CD4-positive, alpha-beta T cell treated with Interferon gamma for 1 hour (primary cell): ENCODE data around the gene MED27.
"Not testable (repeated sequence)": the region's sequence is repeated elsewhere in the genome, so short reads cannot be mapped to it uniquely, and the experiment has no call there.

Source experiments
- DNase-seq: peaks from one replicate; pipeline ENCODE4 v3.0.0-alpha.2; 2020

MED27 gene

DNA sequence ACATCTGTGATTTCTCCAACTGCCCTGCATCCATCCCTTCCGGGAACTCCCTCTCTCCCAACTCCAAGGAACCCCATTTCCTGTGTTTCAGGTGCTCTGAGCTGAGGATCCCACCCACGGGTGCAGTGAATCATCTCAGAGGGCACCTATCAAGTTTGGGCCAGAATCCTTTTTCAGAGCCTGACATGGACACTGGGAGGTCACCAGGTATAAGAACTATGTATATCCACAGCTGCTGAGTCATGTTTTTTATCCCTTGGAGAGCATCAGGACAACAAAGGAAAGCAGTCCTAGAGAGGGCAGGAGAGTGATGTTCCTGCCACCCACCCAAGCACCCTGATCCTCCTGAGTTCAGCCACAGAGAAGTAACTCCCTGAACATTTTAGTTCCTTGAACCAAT lies 3.8 kb downstream of the MED27 start:
- DNase-seq, result no peak

DNA sequence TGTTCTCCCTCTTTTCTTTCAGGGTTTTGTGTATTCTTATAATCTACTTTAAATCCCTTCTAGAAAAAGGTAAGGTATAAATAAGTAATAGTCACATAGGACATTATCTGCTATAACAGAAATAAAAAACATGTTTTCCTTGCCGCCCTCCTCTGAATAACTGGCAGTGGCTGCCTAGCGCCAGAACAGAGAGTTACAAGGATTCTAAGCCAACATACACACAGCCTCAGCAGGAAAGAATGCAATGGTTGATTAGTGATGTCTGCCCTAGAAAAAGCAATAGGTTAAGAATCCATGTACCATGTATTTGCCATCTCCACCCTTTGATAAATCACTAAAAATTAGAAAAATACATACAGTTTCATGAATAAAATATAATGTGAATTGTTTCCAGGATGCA lies 4.9 kb downstream of the MED27 start:
- DNase-seq, result no peak

DNA sequence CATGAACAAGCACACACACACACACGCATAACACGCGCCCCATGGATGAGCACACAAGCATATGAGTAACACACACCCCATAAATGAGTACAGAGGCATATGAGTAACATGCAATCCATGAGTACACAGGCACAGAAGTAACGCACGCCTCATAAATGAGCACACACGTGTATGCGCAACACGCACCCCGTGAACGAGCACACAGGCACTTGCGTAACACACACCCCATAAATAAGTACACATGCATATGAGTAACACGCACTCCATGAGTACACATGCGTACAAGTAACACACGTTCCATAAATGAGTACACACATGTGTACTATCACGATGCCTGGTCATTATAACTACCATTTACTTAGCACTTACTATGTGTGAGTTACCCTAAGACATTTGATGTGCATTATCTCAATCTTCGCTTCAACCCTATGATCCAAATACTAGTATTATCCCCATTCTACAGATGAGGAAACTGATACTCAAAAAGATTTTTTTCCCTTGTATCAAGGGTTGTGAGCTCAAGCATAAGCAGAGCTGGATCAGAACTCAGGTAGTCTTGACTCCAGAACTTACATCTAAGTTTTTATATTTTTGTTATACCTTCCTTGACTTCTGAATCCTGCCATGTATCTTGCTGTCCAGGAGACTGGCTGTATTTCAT lies 7.7 kb downstream of the MED27 start:
- DNase-seq, result no peak

DNA sequence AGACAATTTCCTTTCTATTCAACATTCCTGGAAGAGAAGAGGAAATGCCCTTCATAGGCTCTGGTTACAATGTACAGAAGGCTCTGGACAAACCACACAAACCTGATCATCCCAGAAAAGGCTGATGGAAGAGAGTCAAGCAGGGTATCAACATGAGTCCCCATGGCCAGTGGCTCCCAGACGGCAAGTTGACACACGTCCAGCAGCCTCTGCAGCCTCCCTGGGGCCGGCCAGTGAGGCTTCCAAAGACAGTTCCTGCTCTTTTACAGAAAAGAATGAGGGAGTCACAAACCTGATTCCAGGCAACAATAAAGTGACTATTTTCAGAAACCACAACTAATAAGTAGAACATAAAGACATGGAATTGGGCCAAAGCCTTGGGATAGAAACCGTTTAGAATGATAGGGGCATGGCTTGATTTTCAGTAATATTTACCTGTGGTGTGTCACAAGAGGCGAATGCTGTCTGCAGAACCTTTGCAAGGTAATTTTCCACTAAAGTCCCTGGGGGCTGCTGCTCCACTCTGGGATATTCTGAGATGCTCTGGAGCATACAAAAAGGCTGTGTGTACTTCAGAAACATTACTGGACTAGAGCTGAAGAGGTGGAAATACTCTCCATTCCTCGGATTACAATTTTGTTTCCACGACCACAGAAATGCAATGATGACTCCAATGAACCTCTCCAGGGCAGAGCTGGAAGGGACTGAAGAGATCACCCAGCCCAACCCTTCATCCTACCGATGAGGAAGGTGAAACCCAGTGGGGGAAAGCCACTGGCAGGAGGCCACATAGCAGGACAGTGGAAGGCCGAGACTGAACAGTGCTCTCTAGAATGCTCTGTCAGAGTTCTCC lies 10.4 kb downstream of the MED27 start:
- DNase-seq, result no peak

DNA sequence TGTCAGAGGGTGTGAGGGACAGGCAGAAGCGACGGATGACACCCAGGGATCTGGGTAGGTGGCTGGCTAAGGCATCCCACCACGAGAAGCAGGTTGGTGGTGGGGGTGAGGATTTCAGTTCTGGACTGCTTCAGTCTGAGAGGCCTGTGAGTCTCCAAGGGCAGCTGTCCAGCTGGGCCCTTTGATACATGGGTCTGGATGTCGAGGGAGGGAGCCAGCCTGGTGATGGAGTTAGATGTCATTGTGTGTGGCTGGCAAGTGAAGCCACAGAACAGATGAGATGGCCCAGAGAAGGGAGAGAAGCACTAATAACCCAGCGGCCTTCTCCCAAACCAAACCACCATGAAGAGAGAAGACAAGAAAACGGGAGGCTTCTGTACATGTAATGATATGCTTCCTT lies 11.1 kb downstream of the MED27 start:
- DNase-seq, result no peak

DNA sequence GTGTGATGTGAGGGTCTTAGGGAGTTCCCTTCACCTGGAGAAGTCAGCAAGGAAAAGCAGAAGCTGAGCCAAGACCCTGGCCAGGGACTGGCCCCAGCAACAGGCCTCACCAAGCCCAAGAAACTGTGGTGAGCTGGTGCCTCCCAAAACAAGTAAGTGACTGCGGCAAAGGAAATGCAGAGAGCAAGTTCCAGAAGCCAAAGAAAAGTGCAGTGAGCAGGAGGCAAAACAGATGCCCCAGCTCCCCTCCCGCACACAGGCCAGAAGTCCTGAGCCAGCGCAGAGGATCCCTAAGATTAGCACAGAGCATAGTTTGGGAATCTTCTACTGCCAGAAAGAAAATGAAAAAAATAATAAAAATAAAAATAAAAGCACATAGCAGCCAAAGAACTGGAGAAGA lies 13.2 kb downstream of the MED27 start:
- no peak for DNase-seq

DNA sequence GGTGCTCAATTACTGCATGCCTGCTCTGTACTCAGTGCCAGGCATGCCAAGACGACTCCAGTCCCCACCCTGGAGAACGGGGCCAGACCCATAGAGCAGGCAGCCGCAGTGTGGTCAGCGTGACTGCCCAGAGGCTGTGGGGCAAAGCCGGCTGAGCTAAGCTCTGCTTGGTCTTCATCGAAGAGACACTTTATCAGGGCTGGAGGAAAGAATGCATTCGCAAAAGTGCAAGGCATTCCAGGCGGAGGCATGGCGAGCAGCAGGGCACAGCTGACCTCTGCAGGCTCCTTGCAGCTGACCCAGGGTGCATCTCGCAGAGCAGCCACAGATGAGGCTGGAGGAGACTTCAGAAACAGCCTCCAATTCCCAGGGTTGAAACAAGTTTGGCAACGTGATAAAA lies 13.6 kb downstream of the MED27 start:
- no peak for DNase-seq

DNA sequence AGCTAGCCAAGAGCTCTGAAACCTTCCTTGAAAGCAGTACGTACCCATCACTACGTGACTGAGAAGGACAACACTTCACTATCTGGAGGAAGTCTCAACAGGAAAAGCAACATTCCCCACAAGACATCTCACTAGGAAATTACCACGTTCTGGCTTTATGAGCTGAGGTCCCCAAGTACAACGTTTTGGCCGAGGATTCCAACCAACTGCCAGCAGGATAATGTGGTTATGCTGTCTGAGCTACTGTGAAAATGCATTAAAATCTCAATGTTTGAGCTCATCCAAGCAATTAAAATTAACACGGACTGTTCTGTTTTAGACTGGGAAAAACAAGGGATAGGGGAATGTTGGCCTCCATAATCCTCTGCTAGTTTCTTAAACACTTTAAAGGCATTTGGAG lies 16.4 kb downstream of the MED27 start:
- DNase-seq, result no peak

DNA sequence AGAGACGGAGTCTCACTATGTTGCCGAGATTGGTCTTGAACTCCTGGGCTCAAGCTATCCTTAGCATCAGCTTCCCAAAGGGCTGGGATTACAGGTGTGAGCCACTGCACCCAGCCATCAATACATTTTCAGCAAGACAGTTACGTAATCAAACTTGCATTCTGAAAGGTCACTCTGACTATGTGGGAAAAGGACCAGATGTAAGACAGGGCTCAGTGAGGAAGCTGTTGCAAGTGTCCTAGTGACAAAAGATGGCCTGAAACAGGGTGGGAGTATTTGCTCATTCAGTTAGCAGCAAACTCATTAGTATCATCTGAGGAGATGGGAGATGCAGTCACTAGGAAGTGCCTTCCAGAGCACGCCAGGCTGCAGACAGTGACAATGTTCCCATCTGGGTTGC lies 16.9 kb downstream of the MED27 start:
- DNase-seq, result no peak

DNA sequence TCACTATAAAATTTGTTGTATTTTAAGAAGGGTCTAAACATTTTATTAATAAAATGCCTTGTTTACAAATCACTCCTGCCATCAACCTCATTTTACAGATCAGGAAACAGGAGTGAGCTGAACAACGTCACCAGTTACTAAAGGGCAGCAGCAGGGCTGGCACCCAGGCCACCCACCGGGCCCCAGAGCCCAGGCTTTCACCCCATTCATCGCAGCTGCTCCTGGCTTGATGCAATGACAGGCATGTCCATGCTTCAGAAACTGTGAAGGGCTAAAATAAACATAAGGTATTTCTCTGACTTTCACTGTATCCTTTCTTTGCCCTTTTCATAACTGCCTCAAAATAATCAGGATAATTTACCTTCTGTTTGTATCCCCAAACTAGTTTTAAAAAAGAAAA lies 18.1 kb downstream of the MED27 start:
- no peak for DNase-seq

DNA sequence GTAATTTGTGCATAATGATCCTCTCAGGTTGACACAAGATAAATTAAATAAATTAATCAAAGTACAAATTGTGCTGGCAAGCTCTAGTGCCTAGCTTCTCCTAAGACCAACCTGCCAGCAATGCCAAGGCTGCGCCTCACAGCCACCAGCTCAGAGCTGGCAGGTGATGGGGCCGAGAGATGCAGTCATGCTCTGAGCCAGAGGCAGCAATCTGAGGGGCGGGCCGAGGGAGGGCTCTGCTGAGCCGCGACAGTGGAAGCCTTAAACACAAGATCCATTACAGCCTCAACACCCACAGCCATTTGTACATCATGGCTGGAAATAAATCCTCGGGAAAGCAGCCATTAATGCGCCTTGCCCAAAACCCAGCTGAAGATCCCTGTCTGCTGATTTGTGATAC lies 20.3 kb downstream of the MED27 start:
- DNase-seq, result no peak

DNA sequence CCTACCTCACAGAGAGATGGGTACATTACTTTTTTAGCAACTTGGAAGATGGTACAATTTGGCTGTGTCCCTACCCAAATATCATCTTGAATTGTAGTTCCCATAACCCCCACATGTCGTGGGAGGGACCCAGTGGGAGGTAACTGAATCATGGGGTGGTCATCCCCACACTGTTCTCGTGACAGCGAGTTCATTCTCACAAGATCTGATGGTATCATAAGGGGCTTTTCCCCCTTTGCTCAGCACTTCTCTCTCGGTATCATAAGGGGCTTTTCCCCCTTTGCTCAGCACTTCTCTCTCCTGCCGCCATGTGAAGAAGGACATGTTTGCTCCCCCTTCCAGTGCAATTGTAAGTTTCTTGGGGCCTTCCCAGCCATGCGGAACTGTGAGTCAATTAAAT lies 21.4 kb downstream of the MED27 start:
- DNase-seq, result not testable (repeated sequence)

DNA sequence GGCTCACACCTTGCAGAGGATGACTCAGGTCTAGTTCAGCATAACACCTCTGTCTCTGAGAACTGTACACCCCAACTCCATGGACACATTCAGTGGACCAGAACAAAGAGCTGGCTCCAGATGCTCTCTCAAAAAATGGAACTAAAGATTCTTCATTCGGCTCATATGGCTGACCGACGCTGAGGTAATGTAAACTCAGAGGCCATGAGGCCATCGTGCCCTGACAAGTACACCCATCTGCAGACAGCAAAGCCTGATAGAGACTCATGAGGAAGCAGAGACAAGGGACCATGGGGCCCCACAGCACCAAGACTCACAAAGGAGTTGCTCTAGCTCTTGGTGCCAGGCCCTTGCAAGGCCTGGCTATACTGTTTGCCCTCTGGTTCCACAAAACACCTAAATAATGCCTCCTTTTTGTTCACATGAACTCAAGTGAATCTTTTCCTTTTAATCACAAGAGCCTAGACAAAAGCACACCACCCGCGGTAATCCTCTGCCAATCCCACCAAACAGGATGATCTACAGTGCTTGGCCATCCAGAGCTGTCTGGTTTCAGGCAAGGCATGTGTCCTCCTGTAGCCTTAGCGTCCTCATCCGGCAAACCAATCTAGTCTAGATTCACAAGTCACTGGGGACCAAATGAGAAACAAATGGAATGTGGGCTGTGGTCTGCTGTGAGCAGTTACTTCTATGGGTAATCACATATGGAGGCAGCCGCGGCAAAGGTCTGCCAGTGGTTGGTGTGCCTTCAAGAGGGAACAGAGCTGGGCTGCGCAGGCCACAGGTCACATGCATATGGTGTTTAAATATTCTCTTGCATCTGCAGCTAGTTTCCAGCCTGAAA lies 22.7 kb downstream of the MED27 start:
- DNase-seq, result no peak

DNA sequence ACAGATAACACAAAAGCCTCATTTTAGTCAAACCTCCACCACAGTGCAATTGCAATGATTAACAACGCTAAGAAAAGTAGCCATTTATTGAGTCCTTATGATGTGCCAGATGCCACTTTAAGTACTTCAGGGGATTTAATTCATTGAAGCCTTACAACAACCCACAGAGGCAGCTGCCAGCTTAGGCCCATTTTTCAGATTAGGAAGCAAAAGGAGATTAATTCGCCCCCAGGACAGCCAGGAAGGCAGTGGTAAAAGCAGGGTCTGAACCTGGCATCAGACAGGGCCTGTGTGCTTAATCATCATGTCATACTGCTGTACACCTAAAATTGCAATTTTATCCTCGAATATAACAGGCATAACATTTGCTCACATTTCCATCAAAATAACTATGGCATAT lies 23.9 kb downstream of the MED27 start:
- no peak for DNase-seq

DNA sequence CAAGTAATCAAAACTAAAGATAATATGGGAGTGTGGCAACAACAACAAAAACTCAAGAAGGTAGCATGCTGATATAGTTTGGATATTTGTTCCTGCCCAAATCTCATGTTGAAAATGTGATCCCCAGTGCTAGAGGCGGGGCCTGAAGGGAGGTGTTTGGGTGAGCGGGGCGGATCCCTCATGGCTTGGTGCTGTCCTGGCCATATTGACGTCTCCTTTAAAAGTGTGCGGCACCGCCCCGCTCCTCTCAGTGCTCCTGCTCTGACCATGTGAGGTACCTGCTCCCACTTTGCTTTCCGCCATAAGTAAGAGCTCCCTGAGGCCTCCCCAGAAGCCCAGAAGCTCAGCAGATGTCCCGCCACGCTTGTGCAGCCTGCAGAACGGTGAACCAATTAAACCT lies 25.6 kb downstream of the MED27 start:
- DNase-seq, result no peak

DNA sequence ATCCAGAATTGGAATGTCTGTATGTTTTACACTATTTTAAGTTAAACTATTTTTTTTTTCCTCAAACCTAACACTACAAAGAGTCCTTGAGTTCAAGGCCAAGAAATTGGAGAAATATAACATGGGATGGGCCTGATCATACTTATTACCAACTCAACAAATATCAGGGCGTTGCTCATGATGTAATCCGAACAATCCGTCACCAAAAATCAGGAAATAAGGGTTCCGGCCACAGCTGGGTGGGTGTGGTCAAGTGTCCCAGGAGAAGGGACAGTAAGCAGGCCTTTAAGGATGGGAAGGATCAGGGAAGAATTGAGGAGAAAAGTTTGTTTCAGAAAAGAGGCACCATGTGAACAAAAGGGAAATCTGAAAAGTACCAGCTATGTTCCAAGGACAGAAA lies 29.8 kb downstream of the MED27 start:
- DNase-seq, result no peak

DNA sequence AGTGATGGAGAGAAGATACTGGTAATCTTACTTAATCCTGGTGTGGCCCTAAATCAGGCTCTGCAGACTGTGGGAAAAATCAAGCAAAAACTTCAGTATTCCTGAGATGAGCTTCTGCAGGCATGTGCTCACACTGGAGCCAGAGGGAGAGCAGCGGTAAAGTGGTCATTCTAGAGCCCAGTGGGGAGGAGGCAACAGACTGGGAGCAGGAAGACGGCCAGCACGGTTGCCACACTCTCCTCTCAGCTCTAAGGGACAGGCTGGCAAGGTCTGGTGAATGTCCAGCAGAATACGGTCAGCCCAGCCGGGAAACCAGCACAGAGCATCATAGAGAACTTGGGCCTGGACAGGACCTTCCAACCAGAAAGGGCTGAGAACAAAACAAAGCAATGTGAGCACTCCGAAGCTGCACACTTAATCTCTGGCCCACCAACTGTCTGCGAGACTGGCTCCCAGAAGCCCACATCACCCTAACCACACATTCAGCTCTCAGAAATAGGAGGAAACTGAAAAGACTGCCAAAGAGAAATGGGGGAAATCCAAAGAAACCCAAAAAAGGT lies 30.3 kb downstream of the MED27 start:
- DNase-seq, result no peak

DNA sequence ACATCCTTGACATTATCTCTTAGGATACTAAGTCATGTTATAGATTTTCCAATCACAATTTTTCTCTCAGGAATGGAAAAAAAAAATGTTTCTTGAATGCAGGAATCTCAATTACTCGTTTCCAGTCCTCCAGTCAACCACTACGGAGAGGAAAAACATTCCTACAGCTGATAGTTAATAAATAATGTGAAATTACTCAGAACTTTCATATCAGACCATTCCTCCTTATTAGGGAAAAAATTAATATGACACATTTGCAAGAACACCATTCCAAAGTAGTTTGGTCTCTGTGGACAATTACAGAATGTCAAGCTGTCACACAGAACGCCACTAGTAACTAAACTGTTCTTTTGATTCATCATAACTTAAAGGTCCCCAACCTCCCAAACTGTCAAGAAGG lies 31.5 kb downstream of the MED27 start:
- DNase-seq, result no peak

DNA sequence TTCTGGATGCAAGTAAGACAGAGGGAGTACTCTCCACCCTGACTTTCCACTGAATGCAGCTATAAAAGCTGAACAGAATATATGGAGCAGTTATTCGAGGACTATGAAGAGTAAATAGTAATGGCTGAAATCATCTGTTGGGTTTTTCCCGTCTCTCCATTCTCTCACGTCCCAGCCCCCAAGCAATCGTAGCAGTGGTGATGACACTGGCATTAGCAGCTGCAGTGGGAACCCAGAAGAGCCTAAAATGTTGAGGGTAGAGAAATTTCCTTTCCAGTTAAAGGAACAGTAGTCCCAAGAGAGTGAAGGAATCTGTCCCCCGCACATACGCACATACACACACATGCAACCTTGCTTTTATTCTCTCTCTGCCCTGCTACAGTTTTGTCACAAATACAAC lies 33.2 kb downstream of the MED27 start:
- no peak for DNase-seq

DNA sequence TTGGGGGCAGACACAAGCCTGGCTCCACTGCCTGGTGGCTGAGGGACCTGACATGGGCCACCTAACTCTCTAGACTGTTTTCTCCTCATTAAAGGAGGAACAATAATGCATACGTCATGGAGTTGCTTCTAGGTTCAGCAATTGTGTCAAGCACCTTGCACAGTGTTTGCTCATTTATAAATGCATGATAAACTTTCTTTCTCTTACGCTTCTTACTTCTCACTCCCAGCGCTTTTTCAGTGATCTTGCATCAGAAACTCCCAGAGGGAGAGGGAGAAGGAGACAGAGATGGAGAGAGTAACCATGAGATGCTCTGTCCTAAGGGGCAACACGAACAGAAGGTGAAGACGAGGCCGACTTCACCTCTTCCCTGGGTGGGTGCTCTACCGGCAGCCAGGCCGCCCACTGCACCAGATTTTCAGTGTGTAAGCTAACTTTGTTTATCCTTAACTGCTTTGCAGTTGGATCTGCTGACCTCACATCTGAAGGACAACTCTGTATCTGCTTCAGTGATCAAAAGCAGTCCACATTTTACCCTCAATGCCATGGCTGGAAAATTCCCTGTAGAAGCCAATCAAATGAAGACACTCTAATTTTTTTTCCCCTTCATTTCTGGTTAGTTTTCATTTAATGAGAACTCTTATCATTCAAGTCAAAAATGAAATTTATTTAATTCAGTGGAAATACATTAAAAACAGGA lies 35.3 kb downstream of the MED27 start:
- DNase-seq, result no peak

DNA sequence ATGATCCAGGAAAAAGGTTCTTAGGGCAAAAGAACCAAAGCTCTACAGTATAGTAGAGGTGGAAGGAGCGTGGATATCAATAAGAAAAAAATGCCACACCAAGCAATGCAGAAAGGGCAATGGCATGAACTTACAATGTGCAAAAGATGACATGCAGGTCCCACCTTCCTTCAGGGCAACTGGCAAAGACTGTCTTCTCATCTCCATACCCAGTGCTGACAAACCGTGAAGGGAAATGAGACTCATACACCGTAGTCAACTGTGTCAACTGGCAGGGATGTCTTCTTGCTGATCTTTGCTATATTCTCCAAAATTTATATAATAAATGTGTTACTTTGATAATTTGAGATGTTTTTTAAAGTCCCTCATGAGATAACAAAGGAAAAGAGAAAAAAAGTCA lies 36.0 kb downstream of the MED27 start:
- no peak for DNase-seq

DNA sequence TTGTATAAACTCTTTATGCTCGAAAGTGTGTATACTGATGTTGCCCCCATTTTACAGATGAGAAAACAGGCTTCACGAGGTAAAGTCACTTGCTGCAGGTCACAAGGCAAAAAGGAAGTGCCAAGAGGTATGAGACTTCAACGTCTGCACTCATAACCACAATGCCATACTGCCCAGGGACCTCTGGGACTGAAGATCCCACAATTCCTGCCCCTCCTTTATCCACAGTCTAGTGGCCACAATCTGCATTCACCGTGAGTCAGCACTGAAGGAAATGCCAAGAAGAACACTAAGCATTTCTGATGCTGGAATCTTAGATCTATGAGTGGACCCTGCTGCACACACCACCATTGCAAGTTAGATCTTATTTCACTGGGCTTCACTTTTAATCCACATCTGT lies 37.3 kb downstream of the MED27 start:
- DNase-seq, result no peak

DNA sequence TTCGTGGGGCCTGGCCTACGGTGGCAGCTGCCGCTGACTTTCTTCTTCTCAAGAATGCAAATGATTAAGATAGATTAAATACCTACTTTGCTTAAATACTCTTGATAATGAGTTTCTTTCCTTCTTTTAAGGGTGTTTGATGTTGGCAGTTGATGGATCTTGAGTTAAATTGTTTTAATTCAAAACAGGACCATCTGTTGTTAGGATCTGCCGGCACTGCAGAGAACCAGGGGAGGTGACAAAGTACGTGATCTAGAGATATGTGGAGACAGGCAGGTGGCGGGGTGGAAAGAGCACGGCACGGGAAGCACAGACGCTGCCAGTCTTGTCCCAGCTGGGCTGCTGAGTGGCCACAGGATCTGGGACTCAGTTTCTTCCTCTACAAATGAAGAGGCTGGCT lies 37.9 kb downstream of the MED27 start:
- no peak for DNase-seq
